Neural progenitor cell (in vitro differentiated cells): ENCODE results near the gene KDM4E. TPM values are rescaled to one million over a fixed set of nuclear protein-coding genes. Genes with fewer than 3 reads are reported as not detected.

Experiments
- DNase-seq: peaks from one replicate; pipeline ENCODE4 v3.0.0-alpha.2; 2016; ENCODE audit warnings: low spot score
- H2AFZ ChIP-seq: fragments of 200-600 bp; sonication (generic); replicated peaks from 2 replicates; pipeline ENCODE4 v1.6.1; 2016; ENCODE audit warnings: antibody characterized with exemption
- H3F3A ChIP-seq: fragments of 200-600 bp; sonication (generic); 2 replicates; pipeline ENCODE4 v1.6.1; 2016; ENCODE audit warnings: antibody characterized with exemption, low read depth
- H3K27ac ChIP-seq: fragments of 200-600 bp; sonication (generic); 2 replicates; pipeline ENCODE4 v1.5.1; 2016; ENCODE audit warnings: mild to moderate bottlenecking
- H3K27me3 ChIP-seq: fragments of 200-600 bp; sonication (generic); 2 replicates; pipeline ENCODE4 v1.6.1; 2016; ENCODE audit warnings: mild to moderate bottlenecking, moderate library complexity
- H3K36me3 ChIP-seq: fragments of 200-600 bp; sonication (generic); 2 replicates; pipeline ENCODE4 v1.5.1; 2016
- H3K4me1 ChIP-seq: fragments of 200-600 bp; sonication (generic); 2 replicates; pipeline ENCODE4 v1.6.1; 2016; ENCODE audit warnings: mixed run types
- H3K4me2 ChIP-seq: fragments of 200-600 bp; sonication (generic); 2 replicates; pipeline ENCODE4 v1.6.1; 2016
- H3K4me3 ChIP-seq: fragments of 200-600 bp; sonication (generic); 2 replicates; pipeline ENCODE4 v1.5.1; 2016
- H3K79me2 ChIP-seq: fragments of 200-600 bp; sonication (generic); 2 replicates; pipeline ENCODE4 v1.6.1; 2016; ENCODE audit warnings: low read depth
- H3K9ac ChIP-seq: fragments of 200-600 bp; sonication (generic); 2 replicates; pipeline ENCODE4 v1.6.1; 2016
- H3K9me3 ChIP-seq: fragments of 200-600 bp; sonication (generic); 2 replicates; pipeline ENCODE4 v1.5.1; 2016; ENCODE audit warnings: low read depth
- H4K20me1 ChIP-seq: fragments of 200-600 bp; sonication (generic); 2 replicates; pipeline ENCODE4 v1.6.1; 2016; ENCODE audit warnings: low read depth
- H3K27ac Mint-ChIP-seq: 3 replicates; pipeline ENCODE4 v1.8.0; 2021; ENCODE audit warnings: mixed read lengths
- H3K27me3 Mint-ChIP-seq: 2 replicates; pipeline ENCODE4 v1.8.0; 2022; ENCODE audit warnings: low read depth, mild to moderate bottlenecking, inconsistent platforms, moderate library complexity, mixed read lengths; ENCODE audit not compliant: insufficient read depth
- H3K36me3 Mint-ChIP-seq: 3 replicates; pipeline ENCODE4 v1.8.0; 2021; ENCODE audit warnings: mixed read lengths
- H3K4me1 Mint-ChIP-seq: 3 replicates; pipeline ENCODE4 v1.8.0; 2021; ENCODE audit warnings: mixed read lengths
- H3K4me3 Mint-ChIP-seq: 3 replicates; pipeline ENCODE4 v1.8.0; 2021; ENCODE audit warnings: mild to moderate bottlenecking, moderate library complexity, mixed read lengths
- H3K9me3 Mint-ChIP-seq: 3 replicates; pipeline ENCODE4 v1.8.0; 2020; ENCODE audit warnings: mixed read lengths
- EZH2 ChIP-seq: fragments of 200-600 bp; sonication (generic); IDR thresholded peaks from 2 replicates; pipeline ENCODE4 v1.6.1; 2017; ENCODE audit warnings: antibody characterized with exemption, mild to moderate bottlenecking, moderate library complexity
- EZH2phosphoT487 ChIP-seq: fragments of 200-600 bp; sonication (generic); IDR thresholded peaks from 2 replicates; pipeline ENCODE4 v1.6.1; 2017; ENCODE audit warnings: antibody characterized with exemption
- total RNA-seq: library from RNA; depleted of rRNA; stranded (reverse); fragments of >200 nt; gene quantifications from 2 replicates; pipeline ENCODE4 v1.2.3, GENCODE V29; 2015; ENCODE audit warnings: low replicate concordance
- TF ChIP-seq, protein P1 (sequence below): fragments of 200-600 bp; sonication (generic); IDR thresholded peaks from 2 replicates; pipeline ENCODE4 v1.5.1; 2017; ENCODE audit warnings: antibody characterized with exemption, mild to moderate bottlenecking

Gene KDM4E
- total RNA-seq, 1 donor from 2014 or later, result not detected

DNA sequence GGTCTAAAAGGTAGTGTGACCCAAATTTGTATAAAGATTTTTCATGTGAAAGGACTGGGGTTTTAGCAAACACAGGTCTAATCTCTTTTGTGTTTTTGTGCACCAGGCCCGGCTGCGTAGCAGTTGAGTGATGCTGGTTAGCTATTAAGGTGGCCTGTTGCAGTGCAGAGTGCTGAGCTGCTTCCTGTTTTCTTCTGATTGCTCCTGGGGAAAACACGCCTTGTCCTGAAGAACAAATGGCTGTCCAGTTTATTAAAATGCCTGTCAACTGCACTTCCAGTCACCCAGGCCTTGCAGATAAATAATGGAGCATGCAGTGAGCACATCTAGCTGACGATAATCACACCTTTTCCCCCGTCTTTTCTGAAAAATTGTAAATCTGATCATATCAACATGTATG lies 43.5 kb downstream of the KDM4E start:
- H2AFZ ChIP-seq, result no peak overlapping the region
- no peaks in the 10 kb centered on the region for H3K27me3 ChIP-seq
- peaks cover 10% of the 10 kb centered on the region for H3K36me3 Mint-ChIP-seq
- H3K36me3 ChIP-seq, result peaks cover 9% of the 10 kb centered on the region
- no peaks in the 10 kb centered on the region for H4K20me1 ChIP-seq
- H3K27ac Mint-ChIP-seq, result no peak overlapping the region
- no peaks in the 10 kb centered on the region for H3K9me3 Mint-ChIP-seq
- TF ChIP-seq, protein P1, sequence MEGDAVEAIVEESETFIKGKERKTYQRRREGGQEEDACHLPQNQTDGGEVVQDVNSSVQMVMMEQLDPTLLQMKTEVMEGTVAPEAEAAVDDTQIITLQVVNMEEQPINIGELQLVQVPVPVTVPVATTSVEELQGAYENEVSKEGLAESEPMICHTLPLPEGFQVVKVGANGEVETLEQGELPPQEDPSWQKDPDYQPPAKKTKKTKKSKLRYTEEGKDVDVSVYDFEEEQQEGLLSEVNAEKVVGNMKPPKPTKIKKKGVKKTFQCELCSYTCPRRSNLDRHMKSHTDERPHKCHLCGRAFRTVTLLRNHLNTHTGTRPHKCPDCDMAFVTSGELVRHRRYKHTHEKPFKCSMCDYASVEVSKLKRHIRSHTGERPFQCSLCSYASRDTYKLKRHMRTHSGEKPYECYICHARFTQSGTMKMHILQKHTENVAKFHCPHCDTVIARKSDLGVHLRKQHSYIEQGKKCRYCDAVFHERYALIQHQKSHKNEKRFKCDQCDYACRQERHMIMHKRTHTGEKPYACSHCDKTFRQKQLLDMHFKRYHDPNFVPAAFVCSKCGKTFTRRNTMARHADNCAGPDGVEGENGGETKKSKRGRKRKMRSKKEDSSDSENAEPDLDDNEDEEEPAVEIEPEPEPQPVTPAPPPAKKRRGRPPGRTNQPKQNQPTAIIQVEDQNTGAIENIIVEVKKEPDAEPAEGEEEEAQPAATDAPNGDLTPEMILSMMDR, result no peak
- TF ChIP-seq EZH2phosphoT487 (no peak), EZH2 (no peak)
- peak overlapping the region; percentile 61 for H3K4me3 ChIP-seq
- peaks cover 18% of the 10 kb centered on the region for H3K4me1 Mint-ChIP-seq
- peak overlapping the region; percentile 98 for H3K4me3 Mint-ChIP-seq
- DNase-seq, result peak; percentile 67
- H3K9me3 ChIP-seq, result no peaks in the 10 kb centered on the region
- H3K9ac ChIP-seq, result no peak overlapping the region
- H3K4me2 ChIP-seq, result peak overlapping the region; percentile 81
- no peaks in the 10 kb centered on the region for H3K27me3 Mint-ChIP-seq
- H3K27ac ChIP-seq, result no peak overlapping the region
- peaks cover 23% of the 10 kb centered on the region for H3F3A ChIP-seq
- H3K79me2 ChIP-seq, result peaks cover 12% of the 10 kb centered on the region
- H3K4me1 ChIP-seq, result peaks cover 18% of the 10 kb centered on the region

DNA sequence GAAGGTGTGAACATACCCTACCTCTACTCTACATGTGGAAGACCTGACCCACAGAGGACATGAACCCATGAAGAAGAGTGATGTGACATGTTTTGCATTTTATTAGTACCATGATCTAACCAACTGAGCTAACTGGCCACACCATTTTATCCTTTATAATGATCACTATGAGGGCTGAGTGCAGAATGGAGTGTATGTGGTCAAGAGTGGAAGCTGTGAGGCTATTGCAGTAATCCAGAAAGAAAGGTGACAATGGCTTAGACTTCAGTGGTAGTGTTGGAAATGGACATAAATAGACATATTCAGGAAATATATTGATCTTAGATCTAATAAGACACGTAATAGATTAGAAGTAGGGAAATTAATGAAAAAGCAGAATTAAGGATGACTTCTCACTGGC lies 45.4 kb downstream of the KDM4E start:
- Mint-ChIP-seq H3K4me3 (no peak overlapping the region), H3K9me3 (no peaks in the 10 kb centered on the region), H3K27me3 (peaks cover 2% of the 10 kb centered on the region), H3K27ac (no peak overlapping the region), H3K4me1 (peaks cover 18% of the 10 kb centered on the region), H3K36me3 (peaks cover 10% of the 10 kb centered on the region)
- Histone ChIP-seq H2AFZ (no peak overlapping the region), H3K9me3 (no peaks in the 10 kb centered on the region), H3K4me3 (no peak overlapping the region), H3K36me3 (peaks cover 9% of the 10 kb centered on the region), H3K27me3 (no peaks in the 10 kb centered on the region), H3K4me1 (peaks cover 18% of the 10 kb centered on the region), H3K4me2 (no peak overlapping the region), H3K79me2 (peaks cover 12% of the 10 kb centered on the region), H4K20me1 (no peaks in the 10 kb centered on the region), H3K9ac (no peak overlapping the region), H3K27ac (no peak overlapping the region), H3F3A (peaks cover 23% of the 10 kb centered on the region)
- no peak for DNase-seq
- TF ChIP-seq, protein P1, result no peak
- TF ChIP-seq EZH2, result no peak
- no peak for TF ChIP-seq EZH2phosphoT487

DNA sequence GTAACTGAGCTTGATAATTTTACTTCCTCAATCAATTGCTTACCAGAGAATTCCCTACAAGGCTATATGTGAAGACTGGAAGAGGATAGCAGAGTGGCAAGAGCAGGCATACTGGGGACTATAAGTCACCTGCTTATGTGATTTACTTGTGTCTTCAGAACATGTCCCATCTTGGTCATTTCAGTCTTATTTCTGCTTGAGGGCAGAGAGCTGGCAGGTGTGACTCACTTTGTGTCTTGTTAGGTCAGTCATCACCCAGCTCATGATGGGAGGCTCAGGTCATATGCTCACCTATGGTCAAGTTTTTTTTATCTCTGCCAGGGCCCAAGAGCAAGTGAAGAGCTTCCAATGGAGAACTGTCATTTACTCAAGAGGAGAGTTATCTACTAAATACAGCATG lies 47.9 kb downstream of the KDM4E start:
- Histone ChIP-seq H4K20me1 (no peaks in the 10 kb centered on the region), H3K9me3 (no peaks in the 10 kb centered on the region), H3K4me2 (no peak overlapping the region), H3K36me3 (peaks cover 9% of the 10 kb centered on the region), H3F3A (peaks cover 8% of the 10 kb centered on the region), H3K4me3 (no peak overlapping the region), H3K9ac (no peak overlapping the region), H3K4me1 (peaks cover 13% of the 10 kb centered on the region), H3K79me2 (peaks cover 12% of the 10 kb centered on the region), H2AFZ (no peak overlapping the region), H3K27ac (no peak overlapping the region), H3K27me3 (no peaks in the 10 kb centered on the region)
- peaks cover 10% of the 10 kb centered on the region for H3K36me3 Mint-ChIP-seq
- TF ChIP-seq EZH2 (no peak), EZH2phosphoT487 (no peak)
- TF ChIP-seq, protein P1, result no peak
- H3K9me3 Mint-ChIP-seq, result no peaks in the 10 kb centered on the region
- no peak overlapping the region for H3K4me3 Mint-ChIP-seq
- peaks cover 2% of the 10 kb centered on the region for H3K27me3 Mint-ChIP-seq
- DNase-seq, result no peak
- H3K27ac Mint-ChIP-seq, result no peak overlapping the region
- peaks cover 12% of the 10 kb centered on the region for H3K4me1 Mint-ChIP-seq
